ENCODE results near the gene TFIP11. TPM values are rescaled to one million over a fixed set of nuclear protein-coding genes. Genes with fewer than 3 reads are reported as not detected.

TFIP11 gene
- total and polyA plus RNA-seq, 2 of the 8 experiments (the other 6 are each of a cell fraction or from before 2014, with no cell fraction given): 18.1 to 28.3 TPM

DNA sequence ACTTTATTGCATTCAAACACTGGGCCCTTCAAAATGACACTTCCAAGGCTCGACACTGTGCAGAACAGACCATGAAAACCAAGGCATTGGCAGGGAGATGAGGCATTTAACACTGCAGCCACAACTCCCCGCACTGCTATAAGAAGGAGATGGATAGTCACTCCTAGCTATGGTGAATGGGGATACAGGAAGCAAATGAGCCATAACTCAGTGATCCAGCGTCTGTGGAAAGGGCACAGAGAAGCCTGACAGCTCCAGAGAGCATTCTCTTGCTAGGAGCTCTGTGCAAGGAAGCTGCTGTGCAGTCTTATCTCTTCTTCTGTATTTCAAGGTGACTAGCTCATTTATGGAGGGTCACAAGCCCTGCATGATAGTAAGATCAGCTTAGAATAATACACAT is 49.6 kb downstream of the TFIP11 start:
- no peak overlapping the region for H4K8ac ChIP-seq (ENCODE audit: extremely low read depth, insufficient read depth, low read length)
- H3K23ac ChIP-seq (ENCODE audit: insufficient read length): no peak overlapping the region
- H3K27me3 ChIP-seq (replicated peaks in 1 of 4; ENCODE audit: control insufficient read depth in 3 of 4, extremely low read depth in 1 of 4, insufficient read depth in 3 of 4, low read length in 3 of 4): no peaks in the 10 kb centered on the region
- peaks cover 0 to 2% of the 10 kb centered on the region in 2 experiments; a peak in 1 of 4 replicates for H3K79me2 ChIP-seq (ENCODE audit: control insufficient read depth in 1 of 2, insufficient read depth in 2 of 2, low read length in 2 of 2)
- no peaks in the 10 kb centered on the region for H3K23me2 ChIP-seq (ENCODE audit: low read depth, low read length)
- H2BK20ac ChIP-seq (ENCODE audit: low read length): no peak overlapping the region
- H3K4me1 ChIP-seq (replicated peaks in 1 of 4; ENCODE audit: control insufficient read depth in 3 of 4, insufficient read depth in 4 of 4, low read length in 3 of 4): no peaks in the 10 kb centered on the region
- H2BK15ac ChIP-seq (ENCODE audit: low read length): no peak overlapping the region
- H3K4ac ChIP-seq (replicated peaks; ENCODE audit: insufficient read length, low read depth, low read length): no peak overlapping the region
- peaks cover 5 to 9% of the 10 kb centered on the region in 2 experiments for H4K20me1 ChIP-seq (replicated peaks in 1 of 2; ENCODE audit: control insufficient read depth in 1 of 2, insufficient read depth in 2 of 2, low read length in 2 of 2)
- no peak overlapping the region for H3K4me2 ChIP-seq (ENCODE audit: insufficient read depth in 1 of 2, low read depth in 2 of 2, low read length in 2 of 2)
- no peak overlapping the region for H3K56ac ChIP-seq (replicated peaks; ENCODE audit: insufficient read length, low read depth, low read length)
- no peak overlapping the region for H3K18ac ChIP-seq (ENCODE audit: extremely low read depth, low read length)
- H4K91ac ChIP-seq (replicated peaks; ENCODE audit: insufficient read length, low read length): no peak overlapping the region
- no peak overlapping the region for H2AK5ac ChIP-seq (ENCODE audit: low read depth, low read length)
- no peak overlapping the region for H3K9ac ChIP-seq (replicated peaks in 1 of 4; ENCODE audit: extremely low read depth in 1 of 4, low read depth in 3 of 4, low read length in 3 of 4)
- FAIRE-seq (no peak), DNase-seq (ENCODE audit: low read depth in 1 of 2, low spot score in 2 of 2) (no peak)
- no peak overlapping the region for H2BK120ac ChIP-seq (replicated peaks; ENCODE audit: low read depth, low read length)
- 98% methylated on average over 3 of the region's 3 CpGs; no CpG with 5 or more reads in 1 of the 2 experiments for WGBS, 2 experiments (ENCODE audit: extremely low coverage in 1 of 2, insufficient coverage in 1 of 2, insufficient read length in 1 of 2, insufficient replicate concordance in 2 of 2, low coverage in 1 of 2, low lambda C conversion rate in 2 of 2, missing lambda C conversion rate in 1 of 2)
- H2AFZ ChIP-seq (ENCODE audit: low read length): no peak overlapping the region
- H3K27ac ChIP-seq (ENCODE audit: low read depth, low read length): no peak overlapping the region
- H3K14ac ChIP-seq (ENCODE audit: insufficient read length): no peak overlapping the region
- no peak overlapping the region for H3K4me3 ChIP-seq (ENCODE audit: extremely low read depth in 1 of 4, insufficient read depth in 2 of 4, low read depth in 3 of 4, low read length in 4 of 4)
- H3K36me3 ChIP-seq (ENCODE audit: control insufficient read depth in 2 of 4, insufficient read depth in 4 of 4, low read length in 3 of 4): peaks cover 14 to 67% (median 43%) of the 10 kb centered on the region in 4 experiments
- 0 out of 2 replicates have a peak, but pooled peaks cover 2% of the 10 kb centered on the region for H3K79me1 ChIP-seq (ENCODE audit: low read depth, low read length)
- POLR2A ChIA-PET (ENCODE audit: partially characterized antibody): interaction anchor here (0.6 to 1.5 kb wide), 6 partner anchors 10 to 360 kb away, joined by 3 to 5 read pairs (median 3); partner anchors contain the start of genes HPS4 and SRRD
- no peak overlapping the region for H4K5ac ChIP-seq (ENCODE audit: insufficient read length, low read depth, low read length)
- CTCF ChIA-PET (ENCODE audit: partially characterized antibody): interaction anchor here (1.0 to 7.8 kb wide), 14 partner anchors 8 to 125 kb away, joined by 3 to 98 read pairs (median 8); no protein-coding TSS in a partner anchor
- H3K9me3 ChIP-seq (ENCODE audit: insufficient read depth in 2 of 2, low read depth in 1 of 2, low read length in 1 of 2): no peaks in the 10 kb centered on the region
- H2BK12ac ChIP-seq (ENCODE audit: low read depth, low read length): no peak overlapping the region
- H2BK5ac ChIP-seq (ENCODE audit: low read depth, low read length): no peak overlapping the region
- TF ChIP-seq ZNF274 (IDR thresholded peaks at IDR 0.05; ENCODE audit: borderline replicate concordance, extremely low read depth, low read length) (no peak), CBX5 (IDR thresholded peaks at IDR 0.05; ENCODE audit: low read depth, low read length) (no peak), HDAC2 (IDR thresholded peaks at IDR 0.05; ENCODE audit: borderline replicate concordance in 1 of 2, low read depth in 2 of 2, low read length in 2 of 2) (no peak), JUND (IDR thresholded peaks at IDR 0.05; ENCODE audit: low read length) (no peak), POLR2A (IDR thresholded peaks at IDR 0.05; ENCODE audit: control extremely low read depth in 1 of 2, low read depth in 2 of 2, low read length in 2 of 2) (no peak), GABPA (IDR thresholded peaks at IDR 0.05; ENCODE audit: borderline replicate concordance, insufficient read depth, low read length) (no peak), BCL11A (IDR thresholded peaks at IDR 0.05; ENCODE audit: low read depth in 2 of 2, low read length in 2 of 2) (no peak), ASH2L (IDR thresholded peaks at IDR 0.05; ENCODE audit: low read length) (no peak), TEAD4 (IDR thresholded peaks at IDR 0.05; ENCODE audit: low read depth, low read length) (no peak), TAF1 (IDR thresholded peaks at IDR 0.05; ENCODE audit: low read depth, low read length) (no peak), CHD1 (IDR thresholded peaks at IDR 0.05; ENCODE audit: low read depth, low read length) (no peak), RNF2 (IDR thresholded peaks at IDR 0.05; ENCODE audit: borderline replicate concordance, low read depth, low read length, missing control alignments, poor library complexity, severe bottlenecking) (no peak), SIX5 (IDR thresholded peaks at IDR 0.05; ENCODE audit: low read depth, low read length) (no peak)
